Fibroblast of villous mesenchyme (primary cell): ENCODE data around the gene SINHCAF. TPM values are rescaled to one million over a fixed set of nuclear protein-coding genes. Genes with fewer than 3 reads are reported as not detected.
"Not testable (repeated sequence)": the region's sequence is repeated elsewhere in the genome, so short reads cannot be mapped to it uniquely, and the experiment has no call there.

Source experiments
- DNase-seq: peaks from one replicate; pipeline ENCODE4 v3.0.0-alpha.2; 2010; ENCODE audit warnings: low read depth
- H3K4me3 ChIP-seq: 2 replicates; pipeline ENCODE4 v1.5.1; 2011; ENCODE audit warnings: low read depth, mild to moderate bottlenecking, low read length
- total RNA-seq: library from RNA; depleted of rRNA; stranded (reverse); fragments of >200 nt; gene quantifications from 2 replicates; pipeline ENCODE4 v1.2.3, GENCODE V29; 2012
- TF ChIP-seq, protein P1 (sequence below): IDR thresholded peaks from 2 replicates; pipeline ENCODE4 v1.5.1; 2012; ENCODE audit warnings: low read depth, mild to moderate bottlenecking, low read length; ENCODE audit not compliant: insufficient read depth

SINHCAF gene, protein sequence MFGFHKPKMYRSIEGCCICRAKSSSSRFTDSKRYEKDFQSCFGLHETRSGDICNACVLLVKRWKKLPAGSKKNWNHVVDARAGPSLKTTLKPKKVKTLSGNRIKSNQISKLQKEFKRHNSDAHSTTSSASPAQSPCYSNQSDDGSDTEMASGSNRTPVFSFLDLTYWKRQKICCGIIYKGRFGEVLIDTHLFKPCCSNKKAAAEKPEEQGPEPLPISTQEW
- 28.3 and 39.3 TPM in 2 replicates for total RNA-seq

DNA sequence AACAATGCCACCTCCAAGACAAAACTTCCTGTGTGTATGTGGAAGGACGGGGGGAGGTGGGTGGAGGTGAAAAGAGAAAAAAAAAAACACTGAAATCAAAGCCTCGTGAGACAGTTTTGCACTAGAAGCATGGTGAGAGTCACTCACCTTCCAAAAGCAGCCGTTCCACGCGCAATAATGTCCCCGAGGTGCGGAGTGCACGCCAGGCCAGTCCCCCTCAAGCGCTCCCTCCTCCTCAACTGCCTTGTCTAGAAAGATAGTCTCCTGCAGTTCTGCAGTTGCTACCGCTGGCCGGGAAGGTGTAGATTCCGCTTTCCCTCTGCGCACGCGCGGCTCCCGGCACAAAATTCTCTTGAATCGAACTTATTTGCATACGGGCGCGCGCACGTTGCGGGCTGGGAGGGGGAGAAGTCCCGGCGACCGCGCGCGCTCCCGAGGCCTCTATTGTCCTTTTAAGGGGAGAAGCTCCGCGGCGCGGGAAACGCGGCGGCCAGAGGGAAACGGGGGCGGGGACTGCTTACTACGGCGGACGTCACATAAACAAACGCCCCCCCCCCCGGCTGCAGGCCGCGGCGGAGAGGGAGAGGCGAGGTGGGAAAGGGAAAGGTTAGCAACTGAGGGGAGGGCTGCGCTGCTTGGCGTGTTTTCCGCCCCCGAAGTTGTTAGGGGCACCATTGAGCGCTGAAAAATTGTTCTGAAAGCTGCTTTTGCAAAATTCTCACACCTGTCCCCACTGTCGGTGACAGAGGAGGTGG lies at the start of gene SINHCAF:
Gene SINHCAF (minus strand): TSS at position 274 of the 755 bp plus-strand sequence. CDS start 27,946 bp downstream, outside the sequence.
- H3K4me3 ChIP-seq = peak within 1 kb of the TSS; percentile 65
- peak; percentile 99 for DNase-seq
- TF ChIP-seq, protein P1, sequence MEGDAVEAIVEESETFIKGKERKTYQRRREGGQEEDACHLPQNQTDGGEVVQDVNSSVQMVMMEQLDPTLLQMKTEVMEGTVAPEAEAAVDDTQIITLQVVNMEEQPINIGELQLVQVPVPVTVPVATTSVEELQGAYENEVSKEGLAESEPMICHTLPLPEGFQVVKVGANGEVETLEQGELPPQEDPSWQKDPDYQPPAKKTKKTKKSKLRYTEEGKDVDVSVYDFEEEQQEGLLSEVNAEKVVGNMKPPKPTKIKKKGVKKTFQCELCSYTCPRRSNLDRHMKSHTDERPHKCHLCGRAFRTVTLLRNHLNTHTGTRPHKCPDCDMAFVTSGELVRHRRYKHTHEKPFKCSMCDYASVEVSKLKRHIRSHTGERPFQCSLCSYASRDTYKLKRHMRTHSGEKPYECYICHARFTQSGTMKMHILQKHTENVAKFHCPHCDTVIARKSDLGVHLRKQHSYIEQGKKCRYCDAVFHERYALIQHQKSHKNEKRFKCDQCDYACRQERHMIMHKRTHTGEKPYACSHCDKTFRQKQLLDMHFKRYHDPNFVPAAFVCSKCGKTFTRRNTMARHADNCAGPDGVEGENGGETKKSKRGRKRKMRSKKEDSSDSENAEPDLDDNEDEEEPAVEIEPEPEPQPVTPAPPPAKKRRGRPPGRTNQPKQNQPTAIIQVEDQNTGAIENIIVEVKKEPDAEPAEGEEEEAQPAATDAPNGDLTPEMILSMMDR = no peak

DNA sequence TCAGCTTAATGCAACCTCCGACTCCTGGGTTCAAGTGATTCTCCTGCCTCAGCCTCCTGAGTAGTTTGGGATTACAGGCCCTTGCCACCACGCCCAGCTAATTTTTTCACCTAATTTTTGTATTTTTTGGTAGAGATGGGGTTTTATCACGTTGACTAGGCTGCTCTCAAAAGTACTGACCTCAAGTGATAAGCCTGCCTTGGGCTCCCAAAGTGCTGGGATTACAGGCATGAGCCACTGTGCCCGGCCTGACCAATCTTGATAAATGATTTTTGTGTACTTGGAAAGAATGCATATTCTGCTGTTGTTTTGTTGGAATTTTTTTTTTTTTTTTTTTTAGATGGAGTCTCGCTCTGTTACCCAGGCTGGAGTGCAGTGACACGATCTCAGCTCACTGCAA lies 49.5 kb upstream of the SINHCAF start:
- H3K4me3 ChIP-seq, DNase-seq: not testable (repeated sequence)

DNA sequence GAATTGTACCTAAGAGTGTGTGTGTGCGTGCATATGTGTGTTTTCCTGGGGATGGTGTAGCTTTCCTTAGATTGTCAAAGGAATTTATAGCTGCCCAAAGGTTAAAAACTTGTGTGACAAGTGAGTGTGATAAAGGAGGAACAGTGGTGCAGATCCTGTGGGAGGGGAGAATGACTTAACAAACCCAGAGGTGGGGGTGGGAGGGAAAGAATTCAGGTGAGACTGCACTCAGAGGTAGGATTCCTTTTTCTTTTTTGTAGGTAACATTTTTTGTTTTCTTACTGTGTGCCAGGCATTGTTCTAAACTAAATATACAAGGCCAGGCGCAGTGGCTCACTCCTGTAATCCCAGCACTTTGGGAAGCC lies 45.3 kb upstream of the SINHCAF start:
- DNase-seq = no peak
- TF ChIP-seq, protein P1 = no peak
- H3K4me3 ChIP-seq = no peak overlapping the region

DNA sequence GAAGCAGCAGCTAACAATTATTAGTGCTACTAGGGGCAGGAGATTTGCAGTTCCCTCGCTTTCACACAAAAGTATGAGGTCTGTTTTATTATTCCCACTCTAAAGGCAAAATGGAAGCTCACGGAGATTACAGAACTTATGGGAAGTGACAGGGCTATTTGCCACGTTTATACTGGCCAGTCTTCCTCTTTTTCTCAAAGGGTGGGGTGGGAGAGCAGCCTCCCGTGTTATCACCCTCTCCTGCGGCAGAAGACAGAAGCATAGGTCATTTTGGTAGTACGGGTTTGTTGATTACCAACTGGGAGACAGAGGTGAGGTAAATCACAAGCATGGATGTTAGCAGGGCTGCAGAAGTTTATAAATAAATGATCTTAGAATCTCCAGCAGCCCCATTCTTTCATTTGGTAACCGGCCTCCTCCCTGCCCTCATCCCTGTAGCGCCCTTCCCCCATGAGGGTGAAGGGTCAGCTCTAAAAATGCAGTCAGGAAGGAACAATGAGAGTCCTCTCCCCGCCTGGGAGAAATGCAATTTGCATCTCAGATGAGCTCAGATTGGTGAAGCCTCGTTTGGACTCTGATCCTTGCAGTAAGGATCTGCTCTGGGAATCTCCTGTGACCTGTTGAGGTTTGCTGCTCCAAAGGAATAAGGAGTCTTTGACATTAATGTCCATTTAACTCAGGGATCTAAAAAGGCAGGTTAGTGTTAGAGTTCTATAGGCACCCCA lies 44.7 kb upstream of the SINHCAF start:
- H3K4me3 ChIP-seq = no peak overlapping the region
- peak; percentile 13 for DNase-seq
- TF ChIP-seq, protein P1 = no peak

DNA sequence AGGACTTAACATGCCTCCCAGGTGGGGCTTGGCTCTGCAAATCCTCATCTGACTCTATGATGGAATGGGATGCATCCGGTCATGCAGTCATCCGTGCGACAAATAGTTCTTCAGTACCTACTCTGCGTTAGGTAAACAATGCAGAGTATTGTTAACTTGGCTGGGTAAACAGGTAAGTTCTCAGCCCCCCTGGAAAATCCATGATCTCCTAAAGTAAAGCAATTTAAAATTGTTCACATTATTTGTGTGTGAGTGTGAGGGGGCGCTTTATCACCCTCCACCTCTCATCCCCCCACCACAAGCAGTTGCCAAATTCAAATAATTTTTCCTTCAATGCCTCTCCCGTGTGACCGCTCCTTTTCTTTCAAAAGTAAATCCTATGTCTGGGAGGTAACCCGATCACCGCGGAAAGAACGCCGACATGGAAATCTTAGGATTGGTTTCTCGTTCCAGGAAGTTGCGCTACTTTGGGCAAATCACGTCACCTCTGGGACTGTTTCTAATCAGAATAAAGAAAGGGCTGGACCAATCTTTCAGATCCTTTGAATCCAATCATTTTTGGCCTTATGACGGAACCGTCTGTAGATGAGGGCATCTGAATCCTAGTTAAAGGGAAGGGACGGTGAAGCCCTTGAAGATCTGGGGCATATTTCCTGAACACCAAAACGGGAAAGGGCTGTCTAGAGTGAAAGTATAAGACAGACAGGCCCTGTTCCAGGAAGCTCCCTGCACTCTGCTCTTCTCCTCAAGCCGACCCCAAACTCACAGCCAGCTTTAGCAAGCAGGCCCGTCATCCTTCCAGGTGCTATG lies 44.0 kb upstream of the SINHCAF start:
- peak; percentile 79 for DNase-seq
- peak overlapping the region; percentile 22 for H3K4me3 ChIP-seq
- TF ChIP-seq, protein P1 = no peak

DNA sequence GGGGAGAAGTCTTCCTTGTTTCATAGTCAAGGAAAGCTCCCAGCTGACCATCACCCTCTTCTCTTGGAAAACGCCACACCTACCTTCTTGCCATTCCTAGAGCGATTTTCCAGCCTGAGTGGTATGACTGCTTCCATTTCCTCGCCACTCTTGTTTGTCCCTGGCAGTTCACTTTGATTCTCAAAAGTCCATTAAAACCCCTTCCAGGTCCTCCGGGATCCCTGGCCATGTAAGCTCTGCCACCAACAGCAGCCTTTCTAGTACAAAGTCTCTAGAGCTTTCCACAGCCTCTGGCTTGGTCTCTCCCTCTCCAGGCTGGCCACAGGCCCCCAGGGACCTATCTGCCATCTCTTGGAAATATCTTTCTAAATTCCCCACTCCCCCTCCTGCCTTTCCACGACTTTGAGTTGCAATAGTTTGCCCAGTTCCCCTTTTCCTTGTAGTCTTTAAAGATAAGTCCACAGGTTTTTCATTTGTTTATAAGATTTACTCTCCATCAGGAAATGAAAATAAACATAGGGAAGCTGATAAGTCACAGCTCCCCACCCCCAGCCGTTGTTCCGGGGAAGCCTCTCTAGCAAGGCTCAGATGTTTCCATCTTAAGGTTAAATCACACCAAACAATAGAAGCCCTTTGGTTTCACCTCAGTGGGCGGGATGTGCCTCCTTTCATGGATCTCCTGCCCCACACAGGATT lies 42.9 kb upstream of the SINHCAF start:
- TF ChIP-seq, protein P1 = no peak
- no peak overlapping the region for H3K4me3 ChIP-seq
- DNase-seq = peak; percentile 26
